C1 segment of cervical spinal cord (tissue), 14 donors: ENCODE data around the gene HYDIN.
A peak's percentile ranks its signal among the peaks of the same experiment; 100 is the strongest.

ENCODE experiments used
- DNase-seq, 14 donors: peaks; one replicate each; lab custom pipeline; 2025; lab: John Stamatoyannopoulos, UW

HYDIN gene

DNA sequence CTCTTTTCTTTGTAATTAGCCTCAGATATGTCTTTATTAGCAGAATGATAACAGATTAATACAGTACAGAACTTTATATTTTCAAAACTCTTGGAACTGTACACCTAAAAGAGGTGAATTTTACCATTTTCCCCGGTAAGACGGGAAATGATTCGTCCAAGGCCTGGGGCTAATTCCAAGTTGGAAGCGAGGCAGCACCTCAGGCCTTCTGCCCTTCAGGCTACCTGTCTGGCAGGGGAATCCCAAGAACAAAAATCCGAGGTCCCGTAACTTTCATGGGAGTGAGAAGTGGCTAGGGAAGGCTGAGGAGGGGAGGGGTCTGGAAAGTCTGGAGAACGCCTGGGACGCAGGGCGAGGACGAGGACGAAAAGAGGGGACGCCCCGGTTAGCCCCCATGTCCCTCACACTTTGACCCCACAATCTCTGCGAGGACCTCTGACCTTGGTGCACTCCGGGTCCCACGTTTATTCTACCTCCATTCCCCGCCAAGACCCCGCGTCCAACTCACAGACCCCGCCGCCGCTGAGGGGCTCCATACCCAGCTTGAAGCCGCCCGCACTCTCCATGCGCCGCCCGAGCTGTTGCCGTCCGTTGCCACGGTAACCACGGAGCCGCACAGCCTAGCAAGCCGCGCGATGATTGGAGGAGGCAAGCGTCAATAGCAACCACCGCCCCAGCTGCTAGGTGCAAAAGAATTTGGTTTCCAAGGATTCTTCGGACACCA, at the start of gene HYDIN:
Gene HYDIN (minus strand): TSS at position 601 of the 724 bp plus-strand sequence. CDS start 43,827 bp downstream, outside the sequence.
- peak in 10 of 14 donors; percentile 2 to 60 (median 11) for DNase-seq

DNA sequence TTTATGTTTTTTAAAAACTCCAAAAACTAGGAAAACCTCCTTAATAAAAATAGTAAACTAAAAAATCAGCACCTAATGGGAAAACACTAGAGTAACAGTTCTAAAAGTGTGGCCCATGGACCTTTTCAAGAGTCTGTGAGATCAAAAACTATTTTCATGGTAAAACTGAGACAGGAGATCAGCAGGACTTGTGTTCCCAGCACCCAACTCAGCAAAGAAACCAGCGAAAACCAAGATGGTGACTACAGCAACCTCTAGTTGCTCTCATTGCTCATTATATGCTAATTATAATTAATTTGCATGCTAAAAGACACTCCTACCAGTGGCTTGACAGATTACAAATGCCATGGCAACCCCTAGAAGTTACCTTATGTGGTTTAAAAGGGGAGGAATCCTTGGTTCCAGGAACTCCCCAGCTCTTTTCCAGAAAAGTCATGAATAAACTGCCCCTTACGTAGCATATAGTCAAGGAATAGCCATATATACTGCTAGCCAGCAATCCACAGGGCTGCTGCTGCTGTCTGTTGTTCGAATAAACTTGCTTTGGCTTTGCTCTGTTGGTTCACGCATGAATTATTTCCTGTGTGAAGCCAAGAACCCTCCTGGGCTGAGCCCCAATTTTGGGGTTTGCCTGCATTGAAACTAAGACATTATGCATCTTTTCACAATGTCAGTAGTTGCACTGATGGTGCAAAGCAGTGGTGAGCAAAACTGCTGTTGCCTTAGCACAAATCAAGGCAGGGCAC, 46.2 kb upstream of the HYDIN start:
- DNase-seq, result no peak

DNA sequence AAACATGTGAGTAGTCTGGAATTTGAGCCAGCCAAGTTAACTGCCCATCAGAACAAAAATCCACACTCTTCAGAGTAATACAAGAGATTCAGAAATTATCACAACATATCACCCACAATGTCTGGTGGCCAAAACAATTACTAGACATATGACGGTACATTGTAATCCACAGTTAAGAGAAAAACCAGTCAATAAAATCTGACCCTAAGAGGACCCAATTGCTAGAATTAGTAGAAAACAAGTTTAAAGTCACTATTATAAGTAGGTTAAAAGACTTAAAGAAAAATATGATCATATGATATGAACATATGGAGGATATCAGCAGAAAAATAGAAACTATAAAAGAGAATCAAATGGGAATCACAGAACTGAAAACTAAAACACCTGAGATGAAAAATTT, 42.9 kb upstream of the HYDIN start:
- DNase-seq, result no peak

DNA sequence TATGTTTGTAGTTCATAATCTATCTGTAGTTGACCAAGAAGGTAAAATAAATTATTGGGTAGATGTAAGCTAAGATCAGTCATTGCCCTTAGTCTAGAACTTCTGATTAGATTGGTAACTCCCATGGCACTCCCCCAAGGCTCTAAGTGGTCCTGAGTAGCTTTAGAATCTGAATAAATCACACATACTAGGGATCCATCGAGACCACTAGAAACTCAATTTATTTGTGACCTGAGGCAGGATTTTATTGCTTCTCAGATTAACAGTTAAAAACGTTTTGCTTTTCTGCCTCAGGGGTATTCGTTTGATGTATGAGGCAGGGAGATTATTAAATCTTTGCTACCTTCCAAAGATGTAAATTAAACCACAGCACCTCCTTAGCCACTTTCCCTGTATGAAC, 33.8 kb upstream of the HYDIN start:
- DNase-seq, result no peak

DNA sequence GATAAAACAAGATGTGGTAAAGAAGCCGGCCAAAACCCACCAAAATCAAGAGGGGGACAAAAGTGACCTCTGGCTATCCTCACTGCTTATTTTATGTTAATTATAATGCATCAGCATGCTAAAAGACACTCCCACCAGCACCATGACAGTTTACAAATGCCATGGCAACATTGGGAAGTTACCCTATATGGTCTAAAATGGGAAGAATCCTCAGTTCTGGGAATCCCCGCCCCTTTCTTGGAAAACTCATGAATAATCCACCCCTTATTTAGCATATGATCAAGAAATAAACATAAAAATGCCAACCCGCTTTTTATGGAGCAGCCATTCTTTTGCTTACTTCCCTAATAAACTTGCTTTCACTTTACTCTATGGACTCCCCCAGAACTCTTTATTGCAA, 33.1 kb upstream of the HYDIN start:
- no peak for DNase-seq

DNA sequence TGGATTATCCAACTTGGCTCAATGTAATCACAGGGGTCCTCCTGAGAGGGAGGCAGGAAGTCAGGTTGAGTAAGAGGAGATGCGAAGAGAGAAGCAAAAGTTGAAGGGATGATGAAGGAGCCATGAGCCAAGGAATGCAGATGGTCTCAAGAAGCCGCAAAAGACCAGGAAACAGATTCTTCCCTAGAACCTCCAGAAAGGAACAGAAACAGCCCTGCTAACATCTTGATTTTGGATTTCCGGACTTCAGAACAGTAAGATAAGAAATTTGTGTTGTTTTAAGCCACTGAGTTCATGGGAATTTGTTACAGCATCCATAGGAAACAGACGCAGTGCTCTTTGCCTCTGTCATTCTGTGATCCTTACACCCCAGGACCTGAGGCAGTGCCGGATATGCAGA, 31.9 kb upstream of the HYDIN start:
- no peak for DNase-seq

DNA sequence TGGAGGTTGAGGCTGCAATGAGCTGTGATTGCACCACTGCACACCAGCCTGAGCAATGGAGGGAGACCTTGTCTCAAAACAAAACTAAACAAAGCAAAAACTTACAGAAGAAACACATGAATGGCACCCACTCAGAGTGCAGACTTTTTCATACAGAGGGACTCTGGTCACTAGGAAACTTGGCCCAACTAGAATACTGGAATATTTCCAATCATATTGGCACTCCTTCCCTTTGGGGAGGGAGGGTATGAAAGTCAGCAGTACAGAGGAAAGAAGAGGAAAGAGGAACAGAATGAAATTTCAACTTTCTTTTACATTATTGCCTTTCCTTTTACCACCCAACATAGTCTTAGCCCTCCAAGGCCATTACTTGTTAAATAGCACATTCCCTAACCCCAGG, 30.5 kb upstream of the HYDIN start:
- no peak for DNase-seq

DNA sequence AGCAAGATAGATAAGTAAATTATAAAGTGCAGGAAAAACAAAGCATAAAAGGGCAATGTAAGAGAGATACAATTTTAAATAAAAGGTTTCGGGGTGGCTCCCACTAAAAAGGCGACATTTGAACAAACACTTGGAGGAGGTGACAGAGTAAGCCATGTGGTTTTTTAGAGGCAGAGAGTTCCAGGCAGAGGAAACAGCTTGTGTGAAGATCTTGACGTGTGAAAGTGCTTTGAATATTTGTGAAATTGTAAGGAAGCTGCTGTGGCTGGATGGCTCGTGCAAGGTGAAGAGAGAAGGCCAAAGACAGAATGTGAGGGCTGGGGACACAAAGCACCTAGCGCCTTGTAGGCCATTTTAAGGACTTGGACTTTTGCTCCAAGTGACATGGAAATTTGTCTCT, 28.6 kb upstream of the HYDIN start:
- DNase-seq, result no peak

DNA sequence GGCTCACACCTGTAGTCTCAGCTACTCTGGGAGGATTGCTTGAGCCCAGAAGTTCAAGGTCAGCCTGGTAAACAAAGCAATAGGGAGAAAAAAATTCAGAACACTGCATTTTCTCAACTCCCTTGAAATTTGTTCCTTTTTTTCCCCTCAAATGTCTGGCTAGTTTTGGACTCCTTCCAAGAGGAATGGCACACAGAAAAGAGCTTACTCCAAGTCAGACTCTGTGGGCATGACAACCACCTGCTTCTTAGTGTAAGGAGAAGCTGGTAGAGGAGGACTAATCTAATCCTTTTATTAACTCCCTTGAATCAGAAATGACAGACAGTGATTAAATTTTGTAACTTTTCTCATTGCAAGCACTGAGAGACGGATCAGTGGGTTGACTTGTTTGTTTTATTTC, 27.9 kb upstream of the HYDIN start:
- peak in 1 of 14 donors; percentile 11 for DNase-seq

DNA sequence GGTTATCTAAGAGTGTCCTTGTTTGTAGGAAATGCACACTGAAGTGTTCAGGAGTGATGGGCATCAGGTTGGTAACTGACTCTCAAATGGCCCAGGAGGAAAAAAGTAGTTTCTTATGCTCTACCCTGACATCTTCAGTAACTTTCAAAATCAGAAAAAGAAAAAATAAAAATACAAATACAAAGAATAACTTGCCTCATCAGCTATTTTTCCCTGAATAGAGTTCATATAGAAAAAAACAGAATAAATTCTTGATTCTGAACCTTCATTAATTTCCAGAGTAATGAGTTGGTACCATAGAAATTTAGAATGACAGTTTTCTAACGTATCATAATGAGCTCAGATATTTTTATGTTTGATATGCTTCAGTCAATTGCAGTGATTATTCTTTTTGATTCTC, 27.2 kb upstream of the HYDIN start:
- no peak for DNase-seq

DNA sequence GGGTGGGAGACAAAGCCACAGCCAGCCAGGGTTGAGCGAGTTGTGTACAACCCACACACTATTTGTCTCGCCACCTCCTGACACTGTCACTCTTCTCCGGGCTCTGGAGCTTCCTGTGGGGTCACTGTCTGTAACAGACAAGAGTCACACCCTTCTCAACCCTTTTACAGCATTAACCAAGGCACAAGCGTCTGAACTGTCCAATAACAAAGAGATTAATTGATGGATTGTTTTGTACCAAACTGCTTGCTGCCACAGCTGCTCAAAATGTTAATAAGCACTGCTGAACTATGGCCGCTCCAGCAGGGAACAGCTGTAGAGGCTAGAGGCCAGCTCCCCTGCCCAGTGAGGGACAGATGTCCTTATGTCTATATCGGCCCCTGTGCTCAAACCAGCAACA, 25.2 kb upstream of the HYDIN start:
- peak in 9 of 14 donors; percentile 11 to 61 (median 33) for DNase-seq

DNA sequence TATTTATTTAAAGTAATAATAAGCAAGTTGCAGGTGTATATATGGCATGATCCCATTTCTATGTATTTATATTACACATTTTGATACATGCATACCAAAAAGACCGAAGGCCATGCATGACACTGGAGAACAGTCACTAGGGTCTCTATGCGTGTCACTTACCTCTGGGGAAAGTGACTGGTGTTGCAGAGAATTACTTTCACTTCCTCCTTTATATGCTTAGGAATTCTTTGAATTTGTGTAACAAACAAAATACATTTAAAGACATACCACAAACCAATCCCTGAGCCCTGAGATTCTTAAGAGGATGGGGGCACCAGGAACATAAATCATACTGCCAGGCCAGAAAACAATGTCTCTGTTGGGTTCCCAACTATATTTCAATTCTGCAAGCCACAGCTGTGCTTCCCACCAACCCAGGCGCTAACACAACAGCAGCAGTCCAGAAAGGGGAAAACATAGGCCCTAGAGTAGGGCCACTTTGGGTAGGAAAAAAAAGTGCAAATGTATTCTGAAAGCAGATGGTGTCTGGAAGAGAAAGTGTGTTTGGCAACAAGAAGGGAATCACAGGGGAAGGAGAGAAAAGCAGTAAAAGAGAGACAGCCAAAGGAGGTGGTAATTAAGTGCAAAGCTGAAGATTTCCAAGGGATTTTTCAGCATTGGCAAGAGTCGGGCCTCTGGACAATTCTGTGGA, 24.5 kb upstream of the HYDIN start:
- peak in 1 of 14 donors; percentile 8 for DNase-seq

DNA sequence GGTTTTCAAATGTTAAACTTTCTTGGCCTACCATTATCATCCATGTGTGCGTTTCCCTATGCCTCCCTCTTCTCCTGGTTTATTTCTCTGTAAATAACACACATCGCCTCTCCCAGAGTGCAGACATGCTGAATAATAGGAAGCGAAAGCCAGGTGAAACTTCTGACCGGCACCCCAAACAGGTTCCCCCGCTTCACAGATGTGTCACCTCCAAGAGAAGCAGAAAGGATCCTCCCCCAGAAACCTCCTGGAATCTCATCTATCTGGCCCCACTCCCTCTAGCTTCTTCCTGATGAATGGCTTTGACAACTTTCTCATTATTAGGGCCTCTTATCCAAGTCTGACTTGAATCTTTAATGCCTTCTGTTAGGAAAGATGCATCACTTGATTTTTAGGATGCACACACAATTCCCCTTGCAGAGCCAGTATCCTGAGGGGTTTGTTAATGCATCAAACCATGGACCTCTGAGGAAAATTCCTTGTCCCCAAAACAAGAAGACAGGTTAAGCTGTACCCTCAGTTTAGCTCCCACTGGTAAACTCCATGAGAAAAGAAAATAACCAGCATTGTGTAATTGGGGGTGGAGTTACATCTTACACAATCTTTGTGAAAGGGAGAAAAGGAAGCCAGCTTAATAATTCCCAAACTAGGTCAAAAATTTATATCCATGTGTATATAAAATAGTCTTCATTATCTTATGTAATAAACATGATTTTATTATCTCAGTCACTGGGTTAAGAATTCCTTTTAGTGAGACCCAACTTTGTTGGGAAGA, 20.1 kb upstream of the HYDIN start:
- DNase-seq, result no peak

DNA sequence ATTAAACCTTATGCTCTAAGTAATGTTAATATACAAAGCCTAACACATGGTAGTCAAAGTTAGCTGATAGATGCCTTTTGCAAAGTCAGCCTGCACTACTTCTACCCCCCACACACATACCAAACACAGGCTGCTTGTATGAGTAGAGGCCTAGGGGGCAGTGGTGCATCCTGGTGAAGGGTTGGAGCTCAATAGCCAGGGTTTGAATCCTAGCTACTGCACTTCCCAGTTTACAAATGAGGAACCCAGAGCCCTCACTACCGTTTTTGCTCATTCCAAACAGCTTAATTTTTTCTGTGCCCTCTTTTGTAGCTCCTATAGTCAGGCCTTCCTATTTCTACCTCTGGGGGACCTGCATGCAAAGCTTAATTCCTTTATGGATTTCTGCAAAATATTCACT, 18.9 kb upstream of the HYDIN start:
- DNase-seq, result peak in 1 of 14 donors; percentile 10

DNA sequence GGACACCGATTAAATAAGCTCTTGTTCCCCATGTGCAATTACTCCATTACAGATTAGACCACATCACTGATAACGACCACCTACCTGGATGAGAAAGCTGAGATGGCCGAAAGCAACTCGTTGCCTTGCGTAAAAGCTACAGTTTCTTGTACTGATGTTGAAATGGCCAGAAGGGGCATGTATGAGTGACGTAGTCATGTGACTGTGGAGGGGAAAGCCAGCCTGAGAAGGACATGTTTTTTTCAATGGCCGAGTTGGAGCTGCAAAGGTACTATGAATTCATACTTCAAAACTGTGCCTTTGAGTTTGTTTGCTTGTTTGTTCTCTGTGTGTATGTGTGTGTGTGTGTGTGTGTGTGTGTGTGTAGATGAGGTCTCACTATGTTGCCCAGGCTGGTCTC, 17.0 kb upstream of the HYDIN start:
- no peak for DNase-seq

DNA sequence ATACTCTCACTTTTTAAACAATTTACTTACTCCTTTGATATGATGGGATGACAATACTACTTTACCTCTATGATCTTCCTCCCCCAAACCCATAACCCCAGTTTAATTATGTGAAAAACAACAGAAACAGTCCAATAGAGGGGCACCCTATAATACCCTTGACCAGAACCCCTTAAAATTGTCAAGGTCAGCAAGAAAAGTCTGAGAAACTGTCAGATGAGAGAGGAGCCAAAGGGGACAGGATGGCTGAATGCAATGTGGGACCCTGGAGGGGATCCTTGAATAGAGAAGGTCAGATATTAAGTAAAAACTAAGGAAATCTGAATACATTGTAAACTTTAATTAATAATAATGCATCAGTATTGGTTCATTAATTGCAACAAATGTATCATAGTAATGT, 15.8 kb upstream of the HYDIN start:
- DNase-seq, result no peak

DNA sequence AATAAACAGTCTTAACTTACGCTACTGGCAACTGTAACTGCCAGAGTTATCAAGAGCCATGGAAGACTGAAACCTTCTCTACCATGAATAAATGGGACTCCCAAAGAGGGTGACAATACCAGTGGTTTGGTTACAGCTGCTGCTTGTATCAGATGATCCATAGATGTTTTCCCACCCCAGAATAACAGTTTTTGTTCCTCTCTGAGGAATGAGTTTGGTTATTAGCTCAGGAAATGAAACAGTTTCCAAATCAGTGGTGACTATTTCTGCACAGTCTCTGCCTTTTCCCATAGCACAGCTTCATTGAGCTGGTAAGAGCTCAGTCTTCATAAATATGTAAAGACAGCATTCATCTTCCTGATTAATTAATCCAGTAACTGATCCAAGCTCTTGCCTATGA, 14.0 kb upstream of the HYDIN start:
- no peak for DNase-seq

DNA sequence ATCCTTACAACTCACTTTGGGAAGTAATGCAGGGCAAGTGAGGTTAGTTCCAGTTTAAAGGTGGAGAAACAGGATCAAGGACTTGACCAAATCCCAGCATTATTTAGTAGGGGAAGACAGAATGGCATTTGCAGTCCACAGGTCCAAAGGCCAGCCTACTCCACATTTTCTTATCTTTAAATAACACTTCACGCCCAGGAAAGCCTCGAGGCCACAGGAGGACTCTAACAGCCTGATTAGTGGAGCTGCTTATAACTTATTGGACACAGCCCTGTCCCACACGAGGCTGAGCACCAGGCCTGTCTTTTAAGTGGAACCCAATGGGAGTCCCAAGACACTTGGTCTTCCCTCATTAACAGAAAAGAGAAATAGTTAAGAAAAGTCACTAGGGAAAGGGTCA, 12.1 kb upstream of the HYDIN start:
- no peak for DNase-seq

DNA sequence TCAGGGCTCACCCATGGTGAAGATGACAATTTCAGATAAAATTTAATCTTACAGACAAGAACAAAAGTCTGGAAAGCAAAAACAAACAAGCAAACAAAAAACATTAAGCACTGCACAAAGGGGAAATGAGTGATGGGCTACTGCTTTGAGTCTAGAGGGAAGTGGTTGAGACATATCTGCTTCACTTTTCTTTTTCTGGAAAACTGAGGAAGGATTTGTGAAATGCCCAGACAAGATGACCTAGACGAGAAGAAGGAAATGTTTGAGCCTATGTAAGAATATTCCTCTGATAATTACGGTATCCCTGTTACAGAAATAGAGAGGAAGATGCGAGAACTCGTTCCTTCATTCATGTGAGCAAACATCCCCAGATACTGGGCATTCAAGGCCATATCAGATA, 11.5 kb upstream of the HYDIN start:
- DNase-seq, result no peak

DNA sequence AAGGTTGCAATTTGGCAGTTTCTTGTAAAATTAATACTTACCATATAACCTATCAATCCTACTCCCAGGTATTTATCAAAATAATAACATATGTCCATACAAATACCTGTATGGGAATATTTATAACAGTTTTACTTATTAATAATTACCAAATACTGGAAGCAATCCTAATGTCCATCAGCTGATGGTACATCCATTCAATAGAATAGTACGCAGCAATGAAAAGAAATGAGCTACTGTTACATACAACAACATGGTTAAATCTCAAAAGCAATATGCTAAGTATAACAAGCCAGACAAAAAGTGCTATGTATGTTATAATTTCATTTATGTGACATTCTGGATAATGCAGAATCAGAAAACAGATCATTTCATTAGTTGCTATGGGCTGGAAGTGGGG, 1.2 kb downstream of the HYDIN start:
- DNase-seq, result no peak

DNA sequence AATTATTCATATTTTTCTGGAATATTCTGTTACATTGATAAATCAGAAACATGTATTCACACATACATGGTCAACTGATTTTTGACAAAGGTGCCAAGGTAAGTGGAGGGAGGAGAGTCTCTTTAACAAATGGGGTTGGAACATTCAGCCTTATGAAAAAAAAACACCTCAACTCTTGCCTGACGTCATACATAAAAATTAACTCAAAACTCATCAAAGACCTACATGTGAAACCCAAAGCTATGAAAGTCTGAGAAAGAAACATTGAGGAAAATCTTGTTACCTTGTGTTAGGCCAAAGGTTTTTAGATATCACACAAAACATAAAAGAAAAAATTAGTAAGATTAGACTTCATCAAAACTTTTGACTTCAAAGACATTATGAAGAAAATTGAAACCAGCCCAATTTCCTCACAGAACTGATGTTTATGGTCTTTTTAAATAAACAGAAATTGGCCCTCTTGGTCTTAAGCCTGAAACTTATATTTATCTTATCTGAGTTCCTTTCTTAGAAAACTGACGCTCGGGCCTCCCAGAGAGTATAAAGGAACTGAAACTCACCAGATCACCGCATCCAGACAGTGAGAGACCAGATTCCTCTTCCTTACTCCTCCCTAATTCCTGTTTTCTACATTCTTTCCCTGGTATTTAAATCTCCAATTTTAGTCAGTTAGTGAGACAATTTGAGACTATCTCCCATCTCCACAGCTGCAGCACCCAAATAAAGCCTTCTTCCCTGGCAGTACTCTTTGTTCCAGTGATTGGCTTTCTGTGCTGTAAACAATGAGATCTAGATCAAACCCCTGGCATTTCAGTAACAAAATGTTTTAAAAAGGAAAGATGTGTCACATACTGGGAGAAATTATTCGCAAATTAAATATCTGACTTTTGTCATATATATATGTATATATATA, 4.0 kb downstream of the HYDIN start:
- DNase-seq, result no peak
